Effector memory CD4-positive, alpha-beta T cell (primary cell): ENCODE measurements around the gene SORCS2.

Source experiments
- DNase-seq, 3 donors: peaks; one replicate each; pipeline ENCODE4 v3.0.0-alpha.2; 2020
- H3K27ac ChIP-seq: 2 replicates; pipeline ENCODE4 v1.7.0; 2013; ENCODE audit warnings: mild to moderate bottlenecking, low read length, moderate library complexity; ENCODE audit not compliant: insufficient read depth, poor library complexity, severe bottlenecking
- H3K27me3 ChIP-seq: replicated peaks from 2 replicates; pipeline ENCODE4 v1.7.0; 2013; ENCODE audit warnings: mild to moderate bottlenecking, low read length; ENCODE audit not compliant: insufficient read depth, control insufficient read depth, poor library complexity, severe bottlenecking
- H3K36me3 ChIP-seq: 2 replicates; pipeline ENCODE4 v1.7.0; 2013; ENCODE audit warnings: mild to moderate bottlenecking, low read length, moderate library complexity; ENCODE audit not compliant: control insufficient read depth, insufficient read depth
- H3K4me1 ChIP-seq: 2 replicates; pipeline ENCODE4 v1.7.0; 2013; ENCODE audit warnings: low read length, mild to moderate bottlenecking; ENCODE audit not compliant: control insufficient read depth, insufficient read depth, poor library complexity, severe bottlenecking
- H3K4me3 ChIP-seq: 2 replicates; pipeline ENCODE4 v1.7.0; 2013; ENCODE audit warnings: low read length, low read depth, mild to moderate bottlenecking; ENCODE audit not compliant: insufficient read depth, poor library complexity, severe bottlenecking
- H3K9me3 ChIP-seq: 2 replicates; pipeline ENCODE4 v1.7.0; 2013; ENCODE audit warnings: mild to moderate bottlenecking, low read length, moderate library complexity; ENCODE audit not compliant: control insufficient read depth

SORCS2 gene

DNA sequence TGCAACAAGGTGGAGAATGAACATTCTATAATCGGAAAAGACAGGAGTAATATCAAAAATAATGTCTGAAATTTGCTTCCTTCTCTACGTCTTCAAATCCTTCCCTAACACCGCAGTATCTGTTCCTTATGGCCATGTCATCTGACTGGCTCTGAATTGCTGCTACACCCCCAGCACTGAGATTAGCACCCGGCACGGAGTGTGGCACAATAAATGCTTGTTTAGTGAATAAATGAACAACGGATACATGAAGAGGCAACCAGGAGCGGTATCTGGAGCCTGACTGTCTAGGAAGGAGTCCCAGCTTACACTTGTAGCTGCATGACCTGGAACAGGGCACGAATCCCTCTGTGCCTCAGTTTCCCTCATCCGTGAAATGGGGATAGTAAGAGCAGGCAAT is 583.1 kb downstream of the SORCS2 start:
- peaks cover 10% of the 10 kb centered on the region for H3K4me1 ChIP-seq
- H3K27me3 ChIP-seq = no peaks in the 10 kb centered on the region
- DNase-seq = no peak
- H3K9me3 ChIP-seq = no peaks in the 10 kb centered on the region
- H3K4me3 ChIP-seq = no peak overlapping the region
- no peak overlapping the region for H3K27ac ChIP-seq
- H3K36me3 ChIP-seq = peaks cover 19% of the 10 kb centered on the region

DNA sequence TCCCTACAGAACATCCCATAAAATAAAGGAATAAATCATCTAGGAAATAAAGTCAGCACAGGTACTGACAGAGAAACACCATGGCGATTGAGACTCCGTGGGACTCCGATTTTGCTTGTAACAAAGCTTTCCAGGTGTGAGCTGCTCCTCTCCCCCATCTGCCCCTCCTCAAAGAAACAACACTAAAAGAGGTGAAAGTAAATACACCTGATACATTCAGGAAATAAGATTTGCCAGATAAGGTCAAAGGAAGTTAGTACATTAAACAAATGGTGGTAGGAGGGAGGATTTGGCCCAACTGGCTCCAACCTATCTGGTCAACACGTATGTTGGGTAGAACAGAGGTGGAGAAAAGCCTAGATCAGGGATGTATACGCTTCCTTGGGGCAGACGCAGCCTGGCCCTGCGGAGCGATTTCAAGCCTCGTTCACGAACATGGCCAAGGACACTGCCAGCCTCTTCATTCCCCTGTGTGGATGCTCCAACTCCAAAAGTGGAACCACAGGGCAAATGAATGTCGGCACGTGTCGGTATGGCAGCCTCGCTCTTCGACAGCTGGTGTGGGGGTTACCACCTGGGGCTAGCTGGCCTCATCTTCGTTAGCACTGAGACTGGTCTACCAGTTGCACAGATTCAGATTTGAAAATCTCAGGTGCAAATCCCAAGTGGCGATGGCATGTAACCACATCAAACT is 584.8 kb downstream of the SORCS2 start:
- no peak overlapping the region for H3K4me3 ChIP-seq
- peaks cover 19% of the 10 kb centered on the region for H3K36me3 ChIP-seq
- H3K9me3 ChIP-seq = no peaks in the 10 kb centered on the region
- no peak overlapping the region for H3K27ac ChIP-seq
- no peak for DNase-seq
- peaks cover 2% of the 10 kb centered on the region for H3K4me1 ChIP-seq
- no peaks in the 10 kb centered on the region for H3K27me3 ChIP-seq

- Histone ChIP-seq H3K27ac (no peak overlapping the region), H3K4me3 (no peak overlapping the region), H3K36me3 (peaks cover 13% of the 10 kb centered on the region)
Measured at GRCh38 chr4:7777871-7778509, 585.7 kb downstream of the SORCS2 start.

GRCh38 chr4:7778510-7779431 is 586.4 kb downstream of the SORCS2 start:
- no peak overlapping the region for H3K27ac ChIP-seq
- H3K4me1 ChIP-seq = peaks cover 3% of the 10 kb centered on the region
- H3K9me3 ChIP-seq = no peaks in the 10 kb centered on the region
- no peak overlapping the region for H3K4me3 ChIP-seq
- H3K27me3 ChIP-seq = no peaks in the 10 kb centered on the region
- no peak for DNase-seq
- peaks cover 9% of the 10 kb centered on the region for H3K36me3 ChIP-seq

More at GRCh38 chr4:7777871-7778509, 585.7 kb downstream of the SORCS2 start:
- Histone ChIP-seq H3K27me3 (no peaks in the 10 kb centered on the region), H3K4me1 (peaks cover 3% of the 10 kb centered on the region), H3K9me3 (no peaks in the 10 kb centered on the region)
- no peak for DNase-seq

DNA sequence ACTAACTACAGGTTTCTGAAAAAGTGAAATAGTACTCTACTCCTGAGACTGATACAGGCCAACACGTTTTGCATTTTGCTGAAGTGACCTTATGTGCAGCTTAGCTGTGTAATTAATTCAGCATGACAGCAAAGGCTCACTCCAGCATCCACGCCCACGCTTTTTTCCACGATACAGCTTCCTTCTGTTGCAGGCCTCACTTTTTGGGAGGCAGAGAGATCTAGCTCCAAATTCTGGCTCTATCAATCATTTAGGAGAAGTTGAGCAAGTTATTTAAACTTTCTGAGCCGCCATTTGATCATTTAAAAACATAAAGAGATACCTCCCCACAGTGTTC is 587.1 kb downstream of the SORCS2 start:
- H3K27ac ChIP-seq = no peak overlapping the region
- H3K4me1 ChIP-seq = peaks cover 3% of the 10 kb centered on the region
- no peak for DNase-seq
- peaks cover 8% of the 10 kb centered on the region for H3K36me3 ChIP-seq
- no peaks in the 10 kb centered on the region for H3K9me3 ChIP-seq
- H3K4me3 ChIP-seq = no peak overlapping the region
- H3K27me3 ChIP-seq = no peaks in the 10 kb centered on the region

DNA sequence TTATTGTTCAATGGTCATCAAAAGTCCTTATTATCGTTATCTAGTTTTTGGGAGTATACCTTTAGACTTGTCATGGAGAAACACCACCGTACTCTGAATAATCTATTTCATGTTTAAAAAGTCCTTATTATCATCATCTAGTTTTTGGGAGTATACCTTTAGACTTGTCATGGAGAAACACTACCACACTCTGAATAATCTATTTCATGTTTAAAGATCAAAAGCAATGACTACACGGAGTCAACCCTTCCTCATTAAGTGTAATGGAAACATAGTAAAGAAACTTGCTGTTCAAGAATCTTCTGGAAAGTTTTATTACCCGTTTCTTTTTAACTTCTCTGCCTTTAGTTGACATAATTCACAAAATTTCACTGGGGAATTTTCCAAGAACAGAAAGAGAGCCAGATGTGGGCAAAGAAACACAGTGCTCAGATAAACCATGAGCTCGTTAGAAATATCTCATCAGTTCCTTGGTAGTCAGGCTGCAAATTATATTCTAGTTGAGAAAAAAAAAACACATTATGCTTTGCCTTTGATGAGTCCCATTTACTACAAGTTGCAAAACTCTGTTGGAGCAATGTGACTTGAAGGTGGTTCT is 588.5 kb downstream of the SORCS2 start:
- DNase-seq = no peak
- Histone ChIP-seq H3K27me3 (no peaks in the 10 kb centered on the region), H3K4me1 (peaks cover 3% of the 10 kb centered on the region), H3K4me3 (no peak overlapping the region), H3K9me3 (no peaks in the 10 kb centered on the region), H3K27ac (no peak overlapping the region), H3K36me3 (peaks cover 7% of the 10 kb centered on the region)

- H3K27me3 ChIP-seq = no peaks in the 10 kb centered on the region
- peaks cover 7% of the 10 kb centered on the region for H3K36me3 ChIP-seq
- H3K4me3 ChIP-seq = no peak overlapping the region
- no peak for DNase-seq
- H3K4me1 ChIP-seq = peaks cover 3% of the 10 kb centered on the region
- H3K9me3 ChIP-seq = no peaks in the 10 kb centered on the region
- H3K27ac ChIP-seq = peak overlapping the region; percentile 8
Measured at GRCh38 chr4:7781366-7781765, 589.0 kb downstream of the SORCS2 start.

GRCh38 chr4:7781993-7782392 is 589.7 kb downstream of the SORCS2 start:
- Histone ChIP-seq H3K9me3 (no peaks in the 10 kb centered on the region), H3K27me3 (no peaks in the 10 kb centered on the region), H3K27ac (no peak overlapping the region), H3K36me3 (peaks cover 7% of the 10 kb centered on the region), H3K4me3 (no peak overlapping the region), H3K4me1 (peaks cover 3% of the 10 kb centered on the region)
- DNase-seq = no peak

- peaks cover 3% of the 10 kb centered on the region for H3K36me3 ChIP-seq
- H3K4me1 ChIP-seq = peaks cover 3% of the 10 kb centered on the region
- H3K4me3 ChIP-seq = no peak overlapping the region
- H3K27ac ChIP-seq = no peak overlapping the region
- no peaks in the 10 kb centered on the region for H3K27me3 ChIP-seq
- H3K9me3 ChIP-seq = no peaks in the 10 kb centered on the region
- no peak for DNase-seq
Measured at GRCh38 chr4:7782783-7783182, 590.4 kb downstream of the SORCS2 start.
